GM18861 (cell line): ENCODE results near the gene BDKRB2.
"Not testable (repeated sequence)": the region's sequence is repeated elsewhere in the genome, so short reads cannot be mapped to it uniquely, and the experiment has no call there.

ENCODE experiments used
- ATAC-seq: cut with Tn5 transposase; IDR thresholded peaks from one replicate; pipeline ENCODE4 v1.9.1; 2021; ENCODE audit not compliant: unreplicated experiment

Gene BDKRB2

GRCh38 chr14:96221841-96222240 lies 17.2 kb downstream of the BDKRB2 start:
- no peak for ATAC-seq

GRCh38 chr14:96224480-96225096 lies 19.9 kb downstream of the BDKRB2 start:
- ATAC-seq, result no peak

- no peak for ATAC-seq
These were observed 20.6 kb downstream of the BDKRB2 start for GRCh38 chr14:96225213-96225612.

DNA sequence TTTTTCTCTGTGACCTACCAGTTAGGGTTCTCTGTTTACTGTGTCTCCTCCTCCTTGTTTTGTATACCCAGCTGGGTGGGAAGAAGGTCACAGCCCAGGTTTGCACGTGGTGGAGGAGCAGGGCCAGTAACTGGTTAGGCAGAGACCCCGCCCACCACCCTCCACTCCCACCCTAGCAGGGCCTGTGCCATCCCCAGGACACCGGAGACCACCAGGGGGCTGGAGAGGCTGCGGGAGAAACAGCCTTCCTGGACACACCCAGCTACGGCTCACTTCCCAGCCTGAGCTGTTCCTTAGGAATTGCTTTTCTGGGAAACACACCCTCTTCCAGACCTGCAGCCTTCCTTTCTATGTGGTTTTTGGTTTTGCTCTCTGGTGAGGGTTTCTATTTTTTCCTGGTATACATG lies 21.1 kb downstream of the BDKRB2 start:
- no peak for ATAC-seq

GRCh38 chr14:96227428-96227827 lies 22.8 kb downstream of the BDKRB2 start:
- no peak for ATAC-seq

GRCh38 chr14:96229315-96229714 lies 24.7 kb downstream of the BDKRB2 start:
- no peak for ATAC-seq

GRCh38 chr14:96231056-96231455 lies 26.4 kb downstream of the BDKRB2 start:
- no peak for ATAC-seq

- ATAC-seq, result no peak
These were observed 27.0 kb downstream of the BDKRB2 start for GRCh38 chr14:96231526-96232130.

DNA sequence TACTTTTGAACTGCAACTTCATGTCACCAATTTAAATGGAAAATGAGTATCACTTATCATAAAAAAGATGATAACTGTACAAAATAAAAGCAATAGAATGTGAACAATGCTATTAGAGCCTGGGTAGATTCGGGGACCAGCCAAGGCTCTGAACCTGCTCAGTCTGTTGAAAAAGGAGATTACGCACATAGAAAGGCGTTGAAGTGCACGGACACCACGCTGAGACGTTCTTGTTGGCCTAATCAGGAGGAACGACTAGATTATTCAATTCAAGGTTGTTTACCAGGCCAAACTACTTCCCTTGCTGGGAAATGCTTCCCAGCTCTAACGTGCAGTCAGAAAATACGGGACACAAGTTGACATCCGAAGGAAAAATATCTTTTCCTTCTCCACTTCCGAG lies 27.9 kb downstream of the BDKRB2 start:
- no peak for ATAC-seq

DNA sequence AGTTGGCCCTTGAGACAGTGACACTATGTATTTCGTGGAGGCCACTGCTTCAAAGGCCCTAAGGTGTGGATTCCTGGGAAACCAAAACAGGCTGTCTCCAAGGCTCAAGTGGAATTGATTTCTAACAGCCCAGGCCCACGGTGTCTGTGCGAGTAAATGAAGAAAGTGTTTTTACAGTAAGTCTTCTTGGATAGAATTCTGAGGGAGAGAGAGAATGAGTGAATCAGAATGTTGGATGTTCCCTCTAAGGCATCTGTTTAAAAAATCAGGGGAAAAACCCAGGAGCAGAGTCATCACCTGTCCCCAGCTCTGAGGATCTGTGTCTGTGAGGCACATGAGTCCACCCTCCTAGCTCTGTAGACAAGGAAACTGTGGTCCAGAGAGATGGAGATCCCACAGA lies 29.0 kb downstream of the BDKRB2 start:
- no peak for ATAC-seq

GRCh38 chr14:96235426-96235825 lies 30.8 kb downstream of the BDKRB2 start:
- ATAC-seq, result no peak

DNA sequence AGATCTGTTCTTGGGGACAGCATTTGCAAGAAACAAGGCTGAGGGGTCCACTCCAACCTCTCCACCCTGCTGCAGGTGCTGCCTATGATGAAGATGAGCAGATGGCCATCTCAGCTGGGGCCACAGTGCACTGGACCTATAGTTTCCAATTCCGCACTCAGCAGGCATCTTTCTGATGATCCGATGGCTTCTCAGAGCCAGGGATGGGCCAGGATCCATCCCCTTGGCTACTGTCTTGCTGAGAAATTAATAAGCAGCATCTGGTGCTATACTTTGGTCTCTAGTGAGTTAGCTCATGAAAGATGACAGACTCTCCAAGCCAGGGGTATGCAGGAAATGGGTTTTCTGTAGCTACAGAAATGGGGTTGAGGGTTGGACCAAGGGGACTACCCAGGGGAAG lies 33.0 kb downstream of the BDKRB2 start:
- ATAC-seq, result no peak

DNA sequence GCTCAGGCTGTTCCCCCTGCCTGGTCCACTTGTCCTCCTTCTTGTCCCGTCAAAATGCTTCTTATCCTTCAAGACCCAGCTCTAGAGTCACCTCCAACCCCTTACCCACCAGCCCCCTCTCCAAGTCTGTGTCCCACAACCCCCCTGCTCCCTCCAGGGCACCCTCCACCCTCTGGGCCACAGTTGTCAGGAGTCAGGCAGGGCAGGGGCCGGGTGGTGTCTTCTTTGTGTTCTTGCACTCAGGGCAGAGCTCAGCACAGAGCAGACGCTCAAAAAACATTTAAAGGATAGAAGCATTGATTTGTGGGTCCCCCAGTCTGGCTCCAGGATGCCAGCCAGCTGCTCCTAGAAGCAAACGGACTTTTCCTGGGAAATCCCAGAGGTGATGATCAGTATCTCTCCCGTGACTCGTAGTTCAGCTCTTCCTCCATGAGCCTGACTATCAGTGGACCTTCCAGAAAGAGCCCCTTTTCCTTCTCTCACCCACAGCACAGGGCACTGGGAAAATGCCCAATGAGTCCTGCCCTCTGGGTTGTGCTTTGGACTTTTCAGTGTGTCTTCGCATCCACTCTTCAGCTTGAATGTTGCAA lies 34.1 kb downstream of the BDKRB2 start:
- ATAC-seq, result no peak

GRCh38 chr14:96239711-96240141 lies 35.1 kb downstream of the BDKRB2 start:
- no peak for ATAC-seq

GRCh38 chr14:96240641-96241040 lies 36.0 kb downstream of the BDKRB2 start:
- no peak for ATAC-seq

- ATAC-seq, result no peak
These were observed 37.5 kb downstream of the BDKRB2 start for GRCh38 chr14:96242126-96242525.

DNA sequence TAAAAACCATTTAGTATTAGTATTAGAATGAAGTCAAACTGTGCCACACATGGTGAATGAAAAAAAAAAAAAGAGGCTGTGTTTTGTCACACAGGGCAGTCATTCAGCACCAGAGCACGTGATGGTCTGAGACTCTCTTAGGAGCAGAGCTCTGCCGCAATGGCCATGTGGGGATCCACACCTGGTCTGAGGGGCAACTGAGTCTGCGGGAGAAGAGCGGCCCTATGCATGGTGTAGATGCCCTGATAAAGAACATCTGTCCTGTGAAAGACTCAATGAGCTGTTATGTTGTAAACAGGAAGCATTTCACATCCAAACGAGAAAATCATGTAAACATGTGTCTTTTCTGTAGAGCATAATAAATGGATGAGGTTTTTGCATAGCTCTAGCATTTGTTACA lies 39.1 kb downstream of the BDKRB2 start:
- no peak for ATAC-seq

DNA sequence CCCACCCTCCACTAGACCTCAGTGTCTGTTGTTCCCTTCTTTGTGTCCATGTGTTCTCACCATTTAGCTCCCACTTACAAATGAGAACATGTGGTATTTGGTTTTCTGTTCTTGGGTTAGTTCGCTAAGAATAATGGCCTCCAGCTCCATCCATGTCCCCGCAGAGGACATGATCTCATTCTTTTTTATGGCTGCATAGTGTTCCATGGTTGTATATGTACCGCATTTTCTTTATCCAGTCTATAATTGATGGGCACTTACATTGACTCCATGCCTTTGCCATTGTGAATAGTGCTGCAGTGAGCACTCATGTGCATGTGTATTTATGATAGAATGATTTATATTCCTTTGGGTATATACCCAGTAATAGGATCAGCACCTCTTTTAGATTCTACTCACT lies 40.4 kb downstream of the BDKRB2 start:
- not testable (repeated sequence) for ATAC-seq

DNA sequence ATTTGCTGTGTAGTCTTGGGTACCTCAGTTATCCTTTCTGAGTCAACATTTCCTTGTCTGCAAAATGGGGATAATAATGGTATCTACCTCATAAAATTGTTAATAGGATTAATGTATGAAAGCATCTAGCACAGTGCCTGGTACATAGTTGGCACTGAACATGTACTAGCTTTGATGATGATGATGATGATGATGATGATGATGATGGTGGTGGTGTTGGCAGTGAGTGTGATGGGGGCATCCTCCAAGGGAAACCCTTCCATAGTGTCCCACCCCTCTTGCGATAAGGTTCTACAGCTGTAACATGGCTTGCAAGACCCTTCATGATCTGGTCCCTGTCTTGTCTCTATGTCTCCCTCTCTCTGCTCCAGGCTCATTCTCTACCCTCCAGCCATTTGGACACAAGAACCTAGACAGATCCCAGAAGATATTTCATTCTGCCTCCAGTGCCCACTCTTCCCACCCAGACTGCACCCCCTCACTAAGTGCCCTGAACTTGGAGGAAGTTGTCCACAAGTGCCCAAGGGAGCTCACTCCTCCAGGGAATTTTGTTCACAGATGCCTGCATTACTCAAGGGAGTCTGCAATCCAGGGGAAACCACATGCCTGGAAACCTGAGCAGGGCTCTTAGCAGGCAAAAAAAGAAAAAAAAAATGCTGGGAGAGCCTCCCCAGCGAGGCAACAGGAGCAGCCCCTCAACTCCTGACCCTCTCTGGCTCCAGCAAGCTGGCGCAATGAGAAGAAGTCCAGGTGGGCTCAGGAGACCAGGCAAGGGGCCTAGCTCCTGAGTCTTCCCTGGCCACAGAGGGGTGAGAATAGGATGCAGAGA lies 41.3 kb downstream of the BDKRB2 start:
- no peak for ATAC-seq

DNA sequence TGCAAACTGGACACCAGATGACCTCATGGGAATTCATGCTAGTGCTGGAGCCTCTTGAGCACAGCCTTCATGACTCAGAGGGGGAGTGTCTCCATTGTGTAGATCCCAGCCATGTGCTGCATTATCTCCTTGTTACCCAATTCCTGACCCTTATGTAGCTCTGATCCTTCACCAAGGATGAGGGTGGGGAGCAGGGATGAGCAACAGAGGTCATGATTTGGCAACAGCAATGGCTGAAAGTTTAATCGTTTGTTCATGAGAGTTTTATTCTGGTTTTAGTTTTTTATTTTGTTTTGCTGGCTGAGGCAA lies 41.9 kb downstream of the BDKRB2 start:
- ATAC-seq, result no peak

GRCh38 chr14:96247031-96247430 lies 42.4 kb downstream of the BDKRB2 start:
- ATAC-seq, result no peak

- ATAC-seq, result no peak
These were observed 44.4 kb downstream of the BDKRB2 start for GRCh38 chr14:96249029-96249428.
